ENCODE measurements around the gene PRKAR1A.
"Not testable (repeated sequence)": the region's sequence is repeated elsewhere in the genome, so short reads cannot be mapped to it uniquely, and the experiment has no call there.

PRKAR1A gene

GRCh38 chr17:68579194-68579927, 67.1 kb downstream of the PRKAR1A start:
- DNase-seq (ENCODE audit: low read depth, low spot score), result no peak

- no peak for DNase-seq (ENCODE audit: low read depth, low spot score)
Measured at GRCh38 chr17:68580236-68580770, 68.1 kb downstream of the PRKAR1A start.

- no peak for DNase-seq (ENCODE audit: low read depth, low spot score)
Measured at GRCh38 chr17:68581863-68582645, 69.8 kb downstream of the PRKAR1A start.

GRCh38 chr17:68582867-68583266, 70.6 kb downstream of the PRKAR1A start:
- DNase-seq (ENCODE audit: low read depth, low spot score), result not testable (repeated sequence)

GRCh38 chr17:68584581-68585303, 72.5 kb downstream of the PRKAR1A start:
- DNase-seq (ENCODE audit: low read depth, low spot score), result no peak

- DNase-seq (ENCODE audit: low read depth, low spot score), result no peak
Measured at GRCh38 chr17:68585643-68586042, 73.4 kb downstream of the PRKAR1A start.

GRCh38 chr17:68587026-68587425, 74.8 kb downstream of the PRKAR1A start:
- no peak for DNase-seq (ENCODE audit: low read depth, low spot score)

- DNase-seq (ENCODE audit: low read depth, low spot score), result no peak
Measured at GRCh38 chr17:68587847-68588246, 75.6 kb downstream of the PRKAR1A start.

- no peak for DNase-seq (ENCODE audit: low read depth, low spot score)
Measured at GRCh38 chr17:68588362-68588761, 76.1 kb downstream of the PRKAR1A start.

- no peak for DNase-seq (ENCODE audit: low read depth, low spot score)
Measured at GRCh38 chr17:68589086-68589485, 76.9 kb downstream of the PRKAR1A start.

GRCh38 chr17:68591583-68591982, 79.4 kb downstream of the PRKAR1A start:
- DNase-seq (ENCODE audit: low read depth, low spot score), result no peak

GRCh38 chr17:68592009-68592408, 79.8 kb downstream of the PRKAR1A start:
- DNase-seq (ENCODE audit: low read depth, low spot score), result no peak

GRCh38 chr17:68592682-68593641, 80.7 kb downstream of the PRKAR1A start:
- DNase-seq (ENCODE audit: low read depth, low spot score), result no peak

- no peak for DNase-seq (ENCODE audit: low read depth, low spot score)
Measured at GRCh38 chr17:68594552-68594951, 82.3 kb downstream of the PRKAR1A start.

- DNase-seq (ENCODE audit: low read depth, low spot score), result no peak
Measured at GRCh38 chr17:68595496-68595895, 83.3 kb downstream of the PRKAR1A start.

GRCh38 chr17:68595986-68596385, 83.8 kb downstream of the PRKAR1A start:
- DNase-seq (ENCODE audit: low read depth, low spot score), result no peak

- no peak for DNase-seq (ENCODE audit: low read depth, low spot score)
Measured at GRCh38 chr17:68596411-68596945, 84.2 kb downstream of the PRKAR1A start.

- no peak for DNase-seq (ENCODE audit: low read depth, low spot score)
Measured at GRCh38 chr17:68598074-68598473, 85.8 kb downstream of the PRKAR1A start.

GRCh38 chr17:68598545-68598961, 86.3 kb downstream of the PRKAR1A start:
- no peak for DNase-seq (ENCODE audit: low read depth, low spot score)

GRCh38 chr17:68599091-68599490, 86.9 kb downstream of the PRKAR1A start:
- DNase-seq (ENCODE audit: low read depth, low spot score), result no peak
